Activated T-cell treated with anti-CD3 and anti-CD28 coated beads for 1 hour (primary cell): ENCODE results near the gene CRTC1.
"Not testable (repeated sequence)": the region's sequence is repeated elsewhere in the genome, so short reads cannot be mapped to it uniquely, and the experiment has no call there.

Source experiments
- DNase-seq: peaks from one replicate; pipeline ENCODE4 v3.0.0-alpha.2; 2020; ENCODE audit warnings: low read depth

CRTC1 gene

GRCh38 chr19:18727602-18728001 lies 44.1 kb downstream of the CRTC1 start:
- DNase-seq: not testable (repeated sequence)

GRCh38 chr19:18729933-18730530 lies 46.6 kb downstream of the CRTC1 start:
- DNase-seq: no peak

- DNase-seq: no peak
Measured at GRCh38 chr19:18730885-18731513, 47.5 kb downstream of the CRTC1 start.

- no peak for DNase-seq
Measured at GRCh38 chr19:18731562-18732008, 48.1 kb downstream of the CRTC1 start.

- no peak for DNase-seq
Measured at GRCh38 chr19:18733196-18733647, 49.7 kb downstream of the CRTC1 start.

DNA sequence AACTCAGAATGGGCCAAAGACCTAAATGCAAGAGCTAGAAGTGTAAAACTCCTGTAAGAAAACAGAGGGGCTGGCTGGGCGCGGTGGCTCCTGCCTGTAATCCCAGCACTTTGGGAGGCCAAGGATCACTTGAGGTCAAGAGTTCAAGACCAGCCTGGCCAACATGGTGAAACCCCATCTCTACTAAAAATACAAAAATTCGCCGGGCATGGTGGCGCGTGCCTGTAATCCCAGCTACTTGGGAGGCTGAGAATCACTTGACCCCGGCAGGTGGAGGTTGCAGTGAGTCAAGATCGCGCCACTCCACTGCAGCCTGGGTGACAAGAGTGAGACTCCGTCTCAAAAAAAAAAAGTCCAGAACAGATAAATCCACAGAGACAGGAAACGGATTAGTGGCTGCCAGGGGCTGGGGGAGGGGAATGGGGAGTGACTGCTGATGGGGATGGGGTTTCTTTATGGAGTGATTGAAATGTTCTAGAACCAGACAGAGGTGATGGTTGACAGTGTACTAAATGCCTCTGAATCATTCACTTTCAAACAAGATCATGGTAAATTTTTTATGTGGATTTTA lies 50.4 kb downstream of the CRTC1 start:
- not testable (repeated sequence) for DNase-seq

DNA sequence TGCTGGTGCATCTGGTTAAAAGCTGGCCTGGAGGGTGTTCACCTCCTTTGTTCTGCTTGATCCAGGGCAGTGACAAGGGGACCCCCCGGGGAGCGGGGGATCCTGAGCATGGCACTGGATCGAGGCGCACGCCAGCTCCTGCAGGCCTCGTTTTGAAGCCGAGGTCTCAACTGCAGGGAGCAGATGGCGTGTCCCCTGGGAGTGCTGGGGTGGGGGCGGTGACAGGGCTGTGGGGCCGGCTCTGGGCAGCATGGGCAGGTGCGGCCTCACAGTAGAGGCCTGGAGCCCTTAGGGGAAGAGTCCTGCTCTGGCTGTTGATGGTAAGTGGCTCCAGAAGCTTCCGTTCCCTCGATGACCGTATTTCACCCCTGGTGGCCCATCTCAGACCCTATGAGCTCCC lies 51.8 kb downstream of the CRTC1 start:
- DNase-seq: no peak

DNA sequence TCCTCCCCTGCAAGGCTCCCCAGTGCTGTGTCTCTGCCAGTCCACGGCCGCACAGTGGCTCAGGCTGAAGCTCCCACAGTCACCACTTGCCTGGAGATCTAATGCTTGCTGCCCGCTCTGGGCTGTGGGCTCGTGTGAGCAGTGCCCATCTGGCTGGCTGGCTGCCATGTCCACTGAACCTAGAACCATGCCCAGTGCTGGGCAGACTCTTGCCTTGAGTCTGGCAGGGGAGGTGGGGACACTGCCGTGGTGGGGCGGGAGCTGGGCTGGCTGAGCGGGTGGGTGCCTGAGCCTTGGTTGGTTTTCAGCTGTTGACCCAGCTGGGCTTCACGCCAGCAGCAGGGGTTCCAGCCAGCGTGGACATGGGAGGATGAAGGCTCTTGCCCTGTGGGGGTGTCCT lies 52.3 kb downstream of the CRTC1 start:
- DNase-seq: no peak

DNA sequence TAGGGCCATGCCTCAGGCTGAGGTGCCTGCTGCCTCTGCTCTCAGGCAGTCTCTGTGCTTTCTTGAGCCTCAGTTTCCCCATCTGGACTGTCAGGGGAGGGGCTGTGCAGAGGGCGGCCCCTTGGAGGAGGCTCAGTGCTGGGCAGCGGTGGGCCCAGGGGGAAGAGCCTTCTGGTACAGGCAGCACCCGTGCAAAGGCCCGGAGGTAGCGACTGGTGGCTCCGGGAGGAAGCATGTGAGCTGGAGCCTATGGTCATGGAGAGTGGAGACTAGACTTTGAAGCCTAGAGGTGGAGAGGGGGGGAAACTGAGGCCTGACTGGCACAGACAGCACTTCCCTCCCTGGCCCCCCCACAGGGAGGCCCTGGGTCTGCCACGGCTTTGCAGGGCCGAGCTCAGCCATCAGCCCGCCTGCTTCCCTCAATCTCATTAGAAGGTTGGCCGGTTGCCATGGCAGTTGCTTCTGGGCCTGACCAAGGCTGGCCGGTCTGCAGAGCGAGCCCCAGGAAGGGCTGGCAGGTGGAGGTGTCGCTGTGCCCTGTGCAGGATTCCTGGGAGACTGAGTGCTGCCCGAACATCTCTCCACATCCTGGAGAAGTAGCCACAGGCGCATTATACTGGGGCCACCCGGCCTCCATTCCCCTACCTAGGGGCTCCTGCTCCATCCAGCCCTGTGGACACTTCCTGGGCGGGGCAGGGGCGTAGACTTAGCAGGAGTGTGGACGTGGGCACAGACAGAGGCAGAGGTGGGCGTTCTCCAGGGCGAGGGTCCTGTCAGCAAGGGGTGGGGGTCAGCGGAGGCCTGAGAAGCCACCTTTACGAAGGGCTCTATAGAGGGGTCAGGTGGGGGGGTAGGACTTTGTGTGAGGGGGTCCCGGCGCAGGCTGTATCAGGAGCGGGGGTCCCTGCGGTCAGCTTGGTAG lies 53.2 kb downstream of the CRTC1 start:
- no peak for DNase-seq

- DNase-seq: no peak
Measured at GRCh38 chr19:18737337-18737953, 54.0 kb downstream of the CRTC1 start.

DNA sequence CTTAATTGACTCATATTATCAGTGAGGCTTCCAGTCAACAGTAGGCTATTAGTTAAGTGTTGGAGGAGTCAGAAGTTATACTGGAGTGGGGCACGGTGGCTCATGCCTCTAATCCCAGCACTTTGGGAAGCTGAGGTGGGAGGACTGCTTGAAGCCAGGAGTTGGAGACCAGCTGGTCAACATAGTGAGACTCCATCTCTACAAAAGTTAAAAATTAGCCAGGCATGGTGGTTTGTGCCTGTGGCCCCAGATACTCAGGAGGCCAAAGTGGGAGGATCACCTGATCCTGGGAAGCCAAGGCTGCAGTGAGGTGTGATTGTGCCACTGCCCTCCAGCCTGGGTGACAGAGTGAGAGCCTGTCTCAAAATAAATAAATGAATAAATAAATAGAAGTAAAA lies 54.5 kb downstream of the CRTC1 start:
- DNase-seq: no peak

DNA sequence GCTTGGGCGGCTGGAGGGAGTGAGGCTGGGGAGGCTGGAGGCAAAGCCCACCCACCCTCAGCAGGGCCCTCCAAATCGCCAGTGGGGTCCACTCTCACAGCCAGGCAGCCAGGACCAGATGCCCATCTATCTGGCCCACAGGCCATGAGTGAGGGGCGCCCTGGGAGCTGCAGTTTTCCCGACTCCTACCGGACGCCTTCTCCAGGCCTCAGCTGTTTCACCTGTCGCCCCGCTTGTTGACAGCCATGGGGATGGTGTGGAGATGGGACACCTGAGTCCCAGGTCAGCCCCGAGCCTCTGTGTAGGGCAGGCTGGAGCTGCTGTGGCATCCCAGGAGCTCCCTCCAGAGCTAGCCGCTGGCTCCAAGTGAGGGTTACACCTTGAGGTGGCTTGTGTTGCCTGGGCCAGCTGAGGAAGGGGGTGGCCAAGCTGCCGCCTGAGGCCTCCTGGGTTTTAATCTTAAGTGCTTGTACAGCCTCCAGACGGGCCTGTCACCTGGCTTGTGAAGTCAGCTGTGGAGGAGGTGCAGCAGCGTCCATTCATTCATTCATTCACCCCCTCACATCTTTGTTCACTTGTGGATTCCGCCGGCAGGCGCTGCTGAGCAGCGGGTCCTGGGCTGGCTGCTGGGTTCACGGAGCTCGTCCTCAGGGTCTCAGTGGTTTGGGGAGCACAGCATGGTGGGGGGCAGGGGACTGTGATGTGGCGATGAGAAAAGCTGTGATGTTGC lies 55.6 kb downstream of the CRTC1 start:
- DNase-seq: no peak

DNA sequence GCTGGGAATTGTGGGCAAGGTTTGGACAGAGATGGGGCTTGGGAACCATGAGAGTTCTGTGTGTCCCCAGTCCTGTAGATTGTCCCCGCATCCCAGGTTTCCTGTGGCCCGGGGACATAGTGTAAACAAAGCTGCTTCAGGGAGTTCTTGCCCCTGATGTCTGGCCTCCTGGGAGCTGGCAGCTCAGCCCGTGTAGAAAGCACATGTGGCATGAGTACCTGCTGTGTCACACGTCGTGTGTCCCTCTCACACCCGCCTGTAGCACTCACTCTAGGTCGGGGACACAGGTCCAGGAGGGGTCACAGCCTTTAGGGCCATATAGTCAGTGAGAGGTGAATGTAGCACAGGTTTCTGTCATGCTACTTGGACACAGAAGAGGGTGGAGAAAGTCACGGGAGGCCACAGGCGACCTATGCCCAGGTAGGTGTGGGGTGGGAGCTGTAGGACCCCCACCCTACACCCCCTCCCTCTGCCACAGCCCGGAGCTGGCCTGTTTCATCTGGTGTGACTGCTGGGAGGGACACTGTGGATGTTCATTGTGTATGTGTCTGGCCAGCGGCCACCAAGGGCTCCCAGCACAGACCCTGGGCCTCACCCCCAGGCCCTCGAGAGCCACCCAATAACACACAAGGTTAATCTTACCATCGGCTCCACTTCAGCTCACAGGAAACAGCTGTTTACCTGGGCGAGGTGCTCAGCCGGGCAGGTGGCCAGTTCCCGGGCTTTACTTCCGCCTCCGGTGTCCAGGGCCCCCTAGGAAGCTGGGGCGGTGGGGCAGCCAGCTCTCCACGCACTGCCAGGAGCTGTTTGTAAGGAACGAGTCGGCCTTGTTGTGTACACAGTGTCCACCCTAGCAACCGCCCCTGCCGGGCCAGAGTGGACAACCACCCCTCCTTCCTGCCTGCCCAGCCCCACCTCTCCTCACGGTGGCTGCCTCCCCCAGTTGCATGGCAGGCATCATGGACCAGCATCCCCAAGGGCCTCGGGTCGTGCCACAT lies 57.9 kb downstream of the CRTC1 start:
- DNase-seq: no peak

GRCh38 chr19:18742324-18742723 lies 58.8 kb downstream of the CRTC1 start:
- no peak for DNase-seq

- no peak for DNase-seq
Measured at GRCh38 chr19:18742838-18743783, 59.6 kb downstream of the CRTC1 start.

DNA sequence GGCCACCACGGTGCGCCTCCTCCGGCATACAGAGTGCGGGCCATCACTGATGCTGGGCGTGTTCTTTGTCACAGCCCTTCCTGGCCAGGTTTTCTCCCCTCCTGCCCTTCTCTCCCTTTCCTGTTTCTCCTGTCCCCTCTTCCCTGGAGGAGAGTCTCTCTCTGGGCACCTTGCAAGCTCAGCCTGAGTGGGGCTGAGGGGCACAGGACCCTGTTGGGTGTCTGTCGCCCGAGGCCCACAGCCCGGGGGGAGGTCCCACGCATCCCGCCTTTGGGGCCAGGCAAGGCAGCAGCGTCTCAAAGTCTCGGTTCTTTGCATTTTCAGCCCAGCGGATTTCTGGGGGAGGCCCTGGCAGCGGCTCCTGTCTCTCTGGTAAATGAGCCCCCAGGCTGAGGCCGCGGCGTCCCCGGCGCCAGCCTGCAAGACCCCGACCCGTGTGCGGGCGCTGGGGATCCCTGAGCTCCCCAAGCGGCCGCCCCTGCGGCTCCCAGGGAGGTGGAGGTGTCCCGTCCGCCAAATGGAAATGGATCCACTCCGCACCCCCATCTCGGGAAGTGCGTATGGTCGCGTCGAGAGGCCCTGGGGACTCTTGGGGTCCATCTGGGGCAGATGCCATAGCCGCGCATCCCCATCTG lies 60.4 kb downstream of the CRTC1 start:
- DNase-seq: no peak

- DNase-seq: no peak
Measured at GRCh38 chr19:18745012-18745735, 61.7 kb downstream of the CRTC1 start.

GRCh38 chr19:18745931-18746330 lies 62.5 kb downstream of the CRTC1 start:
- no peak for DNase-seq
